Stimulated activated CD4-positive, alpha-beta T cell treated with anti-CD3 and anti-CD28 coated beads, Interleukin-2, amount 100 ng/mL, for 4 hours (primary cell): ENCODE results near the gene C6orf47.

Experiments
- DNase-seq: peaks from one replicate; pipeline ENCODE4 v3.0.0-alpha.2; 2020; ENCODE audit warnings: low read depth

Gene C6orf47

DNA sequence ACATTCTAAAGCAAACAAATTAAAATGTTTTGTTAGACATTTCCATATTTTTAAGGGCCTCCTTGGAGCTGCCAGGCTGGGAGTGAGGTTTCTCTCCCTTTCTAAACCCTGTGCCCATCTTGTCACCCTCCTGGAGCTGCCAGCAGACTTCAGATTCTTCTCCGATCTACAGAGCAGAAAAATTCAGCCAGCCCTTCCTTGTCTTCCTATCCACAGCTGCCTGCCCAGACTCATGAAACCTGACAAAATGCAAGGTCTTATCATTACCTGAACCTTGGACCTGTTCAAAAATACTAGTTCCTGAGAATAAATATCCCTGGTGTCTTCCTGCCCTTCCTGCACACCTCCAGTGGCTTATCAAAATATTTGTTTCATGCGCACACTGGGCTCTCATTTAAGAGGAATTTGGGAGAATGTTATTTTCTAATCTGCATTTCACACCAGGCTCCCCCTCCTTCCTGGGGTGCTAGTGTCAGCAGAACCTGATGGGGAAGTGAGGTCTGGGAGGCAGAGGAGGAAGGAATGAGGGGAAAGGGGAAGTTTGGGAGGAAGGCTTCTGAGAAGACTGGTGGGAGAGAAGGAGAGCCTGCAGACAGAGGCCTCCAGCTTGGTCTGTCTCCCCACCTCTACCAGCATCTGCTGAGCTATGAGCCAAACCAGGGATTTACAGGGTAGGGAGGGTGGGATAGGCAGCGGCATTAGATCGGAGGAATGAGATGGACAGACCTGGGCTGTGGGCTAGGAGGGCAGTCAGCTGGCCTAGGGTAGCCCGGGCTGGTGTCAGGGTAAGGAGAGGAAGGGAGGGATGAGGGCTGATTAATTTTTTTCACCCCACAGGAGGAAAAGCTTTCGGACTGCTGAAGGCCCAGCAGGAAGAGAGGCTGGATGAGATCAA, 45.6 kb downstream of the C6orf47 start, which contains the start of gene AIF1:
Gene AIF1, plus strand, starts transcription at position 551 of the 895 bp plus-strand sequence. Its CDS starts 96 bp downstream, at position 647.
- DNase-seq = no peak

GRCh38 chr6:31614075-31614619, 46.4 kb downstream of the C6orf47 start:
- no peak for DNase-seq

DNA sequence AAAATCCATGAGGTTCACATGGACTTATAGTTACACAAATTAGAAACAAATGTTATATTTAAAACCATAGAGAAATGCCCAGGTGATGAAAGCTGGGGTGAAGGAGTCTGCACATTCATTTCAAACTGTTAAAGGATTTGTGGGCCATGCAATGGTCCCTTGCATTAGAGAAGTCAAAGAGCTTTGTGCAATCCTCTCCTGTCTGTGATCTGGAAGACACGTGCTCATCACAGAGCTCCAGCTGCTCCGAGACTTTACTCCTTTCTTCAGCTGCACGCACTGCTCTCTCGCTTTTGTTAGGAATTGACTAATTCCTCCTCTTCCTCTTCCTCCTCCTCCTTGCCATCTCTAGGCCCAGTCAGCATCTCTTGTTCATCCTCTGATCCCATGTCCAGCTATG, 49.6 kb downstream of the C6orf47 start:
- no peak for DNase-seq

DNA sequence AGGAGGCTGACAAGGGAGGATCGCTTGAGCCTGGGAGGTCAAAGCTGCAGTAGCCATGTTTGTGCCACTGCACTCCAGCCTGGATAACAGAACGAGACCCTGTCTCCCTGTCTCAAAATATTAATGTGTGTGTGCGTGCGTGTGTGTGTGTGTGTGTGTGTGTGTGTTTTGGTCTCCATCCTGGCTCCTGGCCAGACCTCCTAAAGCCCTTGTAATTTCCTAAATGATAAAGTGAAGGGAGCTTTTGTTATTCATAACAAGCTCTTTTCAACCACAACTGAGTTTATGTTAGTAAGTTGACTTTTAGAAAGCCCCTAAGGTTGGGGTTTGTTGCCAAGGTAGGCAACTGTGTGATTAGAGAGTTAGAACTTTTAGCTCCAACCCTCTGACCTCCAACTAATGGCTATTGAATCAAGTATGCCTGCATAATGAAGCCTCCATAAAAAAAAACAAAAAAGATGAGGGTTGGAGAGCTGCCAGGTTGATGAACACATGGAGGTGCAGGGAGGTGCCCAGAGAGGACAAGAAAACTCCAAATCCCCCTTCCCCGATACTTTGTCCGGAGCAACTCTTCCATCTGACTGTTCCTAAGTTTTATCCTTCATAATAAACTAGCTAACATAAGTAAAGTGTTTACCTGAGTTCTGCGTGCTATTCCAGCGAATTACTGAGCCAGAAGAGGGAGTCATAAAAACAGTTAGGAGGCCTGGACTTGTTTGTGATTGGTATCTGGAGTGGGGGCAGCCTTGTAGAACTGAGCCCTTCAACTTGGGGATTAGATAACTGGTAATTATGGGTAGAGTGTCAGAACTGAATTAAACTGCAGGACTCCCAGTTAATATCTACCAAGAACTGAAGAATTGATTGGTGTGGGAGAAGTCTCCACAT, 50.8 kb downstream of the C6orf47 start:
- no peak for DNase-seq
